Stimulated activated CD4-positive, alpha-beta T cell treated with anti-CD3 and anti-CD28 coated beads, Interleukin-4, amount 100 ng/mL, for 4 hours (primary cell): ENCODE measurements around the gene RAB34.
"Not testable (repeated sequence)": the region's sequence is repeated elsewhere in the genome, so short reads cannot be mapped to it uniquely, and the experiment has no call there.

ENCODE experiments used
- DNase-seq, 2 experiments: peaks; one replicate each; pipeline ENCODE4 v3.0.0-alpha.2; 2020

The RAB34 gene

GRCh38 chr17:28745786-28746411 lies 28.2 kb upstream of the RAB34 start:
- no peak for DNase-seq

DNA sequence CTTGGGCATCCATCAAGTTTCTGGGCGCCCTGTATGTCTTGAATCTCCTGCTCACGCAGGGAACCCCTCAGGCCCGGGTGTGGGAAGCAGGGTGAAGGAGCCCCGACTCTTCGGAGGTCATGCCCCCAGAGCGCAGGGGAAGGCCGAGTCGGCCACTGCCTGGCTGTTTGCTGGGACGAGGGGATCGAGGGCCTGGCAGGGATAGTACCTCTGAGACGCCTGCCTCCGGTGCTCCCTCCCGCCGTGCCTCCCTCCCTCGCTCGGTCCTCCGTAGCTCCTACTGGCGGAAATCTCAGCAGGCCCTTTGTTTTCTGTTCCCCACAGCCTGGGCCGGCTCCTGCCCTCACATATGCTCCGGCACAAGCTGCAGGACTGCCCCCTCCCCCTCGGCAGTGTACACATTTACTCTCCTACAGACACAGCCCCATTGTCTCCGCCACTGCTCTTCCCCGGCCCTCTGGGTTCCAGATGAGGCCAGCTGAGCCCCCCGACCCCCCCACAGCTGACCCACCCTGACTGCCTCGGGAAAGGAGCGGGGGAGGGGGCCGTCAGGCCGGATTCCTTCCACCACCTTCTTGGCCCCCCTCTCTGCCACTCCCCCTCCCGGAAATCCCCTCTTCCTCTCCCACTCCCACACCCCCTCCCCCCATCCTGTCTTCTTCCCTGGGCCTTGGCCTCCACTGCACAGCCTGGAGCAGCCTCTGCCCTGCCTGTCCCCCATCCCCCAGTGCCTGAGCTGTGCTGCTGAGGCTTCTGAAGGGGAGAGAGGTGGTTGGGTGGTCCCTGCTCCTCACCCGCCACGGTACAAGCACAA lies 27.5 kb upstream of the RAB34 start:
- peak; percentile 27 to 34 for DNase-seq

DNA sequence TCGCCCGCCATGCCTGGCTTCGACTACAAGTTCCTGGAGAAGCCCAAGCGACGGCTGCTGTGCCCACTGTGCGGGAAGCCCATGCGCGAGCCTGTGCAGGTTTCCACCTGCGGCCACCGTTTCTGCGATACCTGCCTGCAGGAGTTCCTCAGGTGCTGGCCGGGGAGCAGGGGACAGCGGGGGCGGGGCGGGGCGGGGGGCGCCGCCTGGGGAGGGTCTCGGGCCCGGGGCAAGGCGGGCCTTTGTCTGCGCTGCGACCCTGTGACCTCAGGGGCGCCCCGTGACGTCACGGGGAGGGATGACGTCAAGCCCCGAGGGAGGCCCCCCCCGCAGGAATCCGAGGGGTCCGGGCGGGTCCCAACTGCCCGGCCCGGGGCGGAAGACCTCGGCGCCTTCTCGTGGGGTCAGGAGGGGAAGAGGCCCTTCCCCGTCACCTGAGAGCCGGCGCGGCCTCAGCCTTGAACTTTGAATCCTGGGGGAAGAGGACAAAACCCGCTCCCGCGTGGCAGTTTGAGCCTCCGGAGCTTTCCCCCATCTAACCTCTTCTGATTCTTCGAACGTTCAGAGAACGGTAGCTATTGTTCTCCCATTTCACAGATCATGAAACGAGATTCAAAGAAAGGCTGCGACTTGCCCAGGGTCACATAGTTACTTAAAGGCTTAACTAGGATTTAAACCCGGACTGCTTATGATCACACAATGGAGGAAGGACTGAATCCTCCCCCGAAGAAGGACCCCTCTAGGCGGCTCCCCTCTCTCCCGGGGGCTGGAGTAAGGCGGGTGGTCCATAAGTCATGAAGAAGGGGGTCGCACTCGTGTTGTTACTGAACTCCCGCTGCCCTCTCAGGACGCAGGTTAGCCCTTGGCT lies 26.7 kb upstream of the RAB34 start:
- peak; percentile 65 to 78 for DNase-seq

- peak; percentile 76 to 84 for DNase-seq
These were observed 25.8 kb upstream of the RAB34 start, which contains the start of gene TRAF4 for GRCh38 chr17:28743243-28744103. TRAF4 (plus strand) TSS chr17:28744011; CDS start chr17:28744113, 102 bp downstream.

DNA sequence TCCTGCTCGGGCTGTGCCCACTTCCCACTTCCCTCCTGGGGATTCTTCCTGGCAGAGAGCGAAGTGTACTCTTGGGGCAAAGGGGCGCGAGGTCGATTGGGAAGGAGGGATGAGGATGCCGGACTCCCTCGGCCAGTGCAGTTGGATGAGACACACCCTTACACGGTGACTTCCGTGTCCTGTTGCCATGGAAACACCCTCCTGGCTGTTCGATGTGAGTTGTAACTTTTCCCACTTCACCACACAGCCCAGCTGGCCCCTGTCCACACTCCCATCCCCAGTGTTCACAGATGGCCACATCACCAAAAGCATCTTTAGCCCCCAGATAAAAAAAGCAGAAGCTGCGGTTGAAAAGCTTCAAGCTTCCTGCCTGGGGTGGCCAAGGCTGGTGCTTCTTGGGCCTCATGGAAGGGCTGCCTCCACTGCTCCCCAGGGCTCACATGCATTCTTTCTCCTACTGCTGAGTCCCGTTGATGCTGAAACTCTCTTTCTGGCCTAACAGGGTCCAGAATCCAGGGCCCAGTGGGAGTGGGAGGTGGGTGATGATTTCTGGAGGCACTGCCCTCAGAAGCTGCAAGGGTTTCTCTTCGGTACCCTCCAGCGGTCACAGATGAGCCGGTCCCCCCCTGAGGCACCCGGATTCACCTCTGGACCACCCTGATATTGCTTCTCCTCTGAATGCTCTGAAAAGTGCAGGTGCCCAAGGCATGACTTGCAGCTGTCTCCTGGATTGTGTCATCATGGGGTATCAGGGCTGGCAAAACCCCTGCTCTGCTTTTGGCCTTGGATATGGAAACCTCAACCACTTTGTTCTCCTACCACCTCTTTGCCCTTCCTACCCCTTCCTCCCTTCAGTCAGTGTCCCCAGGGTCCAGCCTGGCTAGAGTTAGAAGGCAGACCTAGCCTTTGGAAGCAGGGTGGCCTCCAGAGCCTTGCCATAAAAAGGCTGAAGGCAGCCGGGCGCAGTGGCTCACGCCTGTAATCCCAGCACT lies 24.0 kb upstream of the RAB34 start:
- no peak for DNase-seq

DNA sequence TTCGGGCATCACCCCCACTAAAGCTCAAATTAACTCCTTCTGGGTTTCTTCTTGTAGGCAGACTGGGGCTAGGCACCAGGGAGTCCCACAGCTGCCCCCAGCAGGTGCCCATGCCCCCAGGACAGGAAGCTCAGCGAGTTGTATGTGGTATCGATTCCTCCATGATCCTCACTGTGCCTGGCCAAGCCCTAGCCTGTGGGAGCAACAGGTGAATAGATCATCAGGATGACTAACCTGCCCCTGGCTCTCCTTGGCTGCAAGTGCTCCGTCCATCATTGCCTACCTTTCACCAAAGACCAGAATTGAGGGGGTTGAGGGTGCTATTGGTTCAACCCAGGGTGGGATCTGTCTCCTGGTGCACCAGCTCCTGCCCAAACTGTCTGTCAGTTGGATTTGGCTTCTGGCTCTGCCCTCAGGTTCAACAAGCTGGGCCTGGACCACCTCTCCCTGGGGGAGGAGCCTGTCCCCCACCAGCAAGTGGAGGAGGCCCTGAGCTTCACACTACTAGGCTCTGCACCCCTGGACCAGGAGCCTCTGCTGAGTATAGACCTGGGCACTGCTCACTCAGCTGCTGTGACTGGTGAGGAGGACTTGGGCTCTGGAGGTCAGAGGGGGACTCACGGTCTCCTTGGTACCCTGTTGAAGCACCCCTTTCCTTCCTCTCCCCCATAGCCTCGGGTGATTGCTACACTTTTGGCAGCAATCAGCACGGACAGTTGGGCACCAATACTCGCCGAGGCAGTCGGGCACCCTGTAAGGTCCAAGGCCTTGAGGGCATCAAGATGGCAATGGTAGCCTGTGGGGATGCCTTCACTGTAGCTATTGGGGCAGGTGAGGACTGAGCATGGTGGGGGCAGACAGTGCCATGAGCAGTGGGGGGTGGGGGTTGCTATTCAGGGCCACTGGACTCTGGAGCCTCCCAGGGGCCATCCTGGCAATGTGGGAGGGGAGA lies 23.0 kb upstream of the RAB34 start:
- no peak for DNase-seq

DNA sequence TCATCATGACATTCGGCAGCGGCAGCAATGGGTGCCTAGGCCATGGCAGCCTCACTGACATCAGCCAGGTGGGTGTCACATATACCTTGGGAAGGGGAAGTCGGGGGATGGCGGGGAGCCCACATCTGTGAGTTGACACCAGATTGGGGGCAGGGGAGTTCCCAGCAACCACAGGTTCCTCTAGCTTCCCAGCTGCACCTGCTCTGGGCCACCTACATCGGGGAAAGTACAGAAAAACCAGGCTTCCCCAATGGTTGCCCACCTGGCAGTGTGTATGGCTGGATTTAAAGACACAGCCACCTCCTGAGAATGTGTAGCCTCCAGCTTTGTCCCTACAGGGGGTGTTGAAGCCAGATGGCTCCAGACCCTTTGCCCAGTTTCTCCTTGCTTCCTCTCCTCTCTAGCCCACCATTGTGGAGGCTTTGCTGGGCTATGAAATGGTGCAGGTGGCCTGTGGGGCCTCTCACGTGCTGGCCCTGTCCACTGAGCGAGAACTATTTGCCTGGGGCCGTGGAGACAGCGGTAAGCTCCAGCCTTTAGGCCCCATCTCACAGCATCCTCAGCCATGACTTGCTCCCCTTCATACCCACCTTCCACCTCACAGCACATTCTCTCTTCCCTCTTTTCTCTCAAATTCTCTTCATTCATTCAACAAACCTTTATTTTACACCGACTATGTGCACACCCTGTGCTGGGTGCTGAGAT lies 21.2 kb upstream of the RAB34 start:
- peak; percentile 56 to 88 for DNase-seq

DNA sequence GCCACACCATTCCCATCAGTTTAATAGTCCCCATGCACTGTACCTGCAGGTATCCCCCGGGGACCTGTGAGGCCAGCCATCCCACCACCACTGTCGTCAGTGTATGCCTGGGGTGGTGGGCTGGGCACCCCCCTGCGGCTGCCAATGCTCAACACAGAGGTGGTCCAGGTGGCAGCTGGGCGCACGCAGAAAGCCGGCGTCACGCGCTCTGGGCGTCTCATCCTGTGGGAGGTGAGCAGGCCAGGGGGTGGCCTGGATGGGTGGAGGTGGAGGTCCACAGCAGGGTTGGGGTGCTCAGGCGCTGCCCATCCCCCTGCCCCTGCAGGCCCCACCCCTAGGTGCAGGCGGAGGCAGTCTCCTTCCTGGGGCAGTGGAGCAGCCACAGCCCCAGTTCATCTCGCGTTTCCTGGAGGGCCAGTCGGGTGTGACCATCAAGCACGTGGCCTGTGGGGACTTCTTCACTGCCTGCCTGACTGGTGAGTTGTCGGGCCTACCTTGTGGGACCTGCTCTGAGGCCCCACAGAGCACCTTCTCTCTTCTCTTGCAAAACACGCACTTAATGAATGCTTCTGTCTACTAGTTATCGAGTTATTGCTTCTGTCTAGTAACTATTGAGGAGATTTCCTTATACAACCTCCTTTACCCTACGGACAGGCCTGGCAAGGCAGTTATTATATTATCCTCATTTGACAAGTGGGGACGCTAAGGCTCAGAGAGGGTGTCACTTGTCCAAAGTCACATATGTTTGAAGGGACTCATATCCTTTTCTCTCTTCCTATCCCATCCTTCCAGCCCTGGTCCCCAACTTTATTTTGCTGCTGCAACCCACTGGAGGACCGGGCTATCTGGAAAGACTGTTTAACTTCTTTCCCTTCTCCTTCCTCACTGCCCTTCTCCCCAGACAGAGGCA lies 20.4 kb upstream of the RAB34 start:
- DNase-seq: no peak

- DNase-seq: no peak
These were observed 19.6 kb upstream of the RAB34 start for GRCh38 chr17:28737316-28737715.

DNA sequence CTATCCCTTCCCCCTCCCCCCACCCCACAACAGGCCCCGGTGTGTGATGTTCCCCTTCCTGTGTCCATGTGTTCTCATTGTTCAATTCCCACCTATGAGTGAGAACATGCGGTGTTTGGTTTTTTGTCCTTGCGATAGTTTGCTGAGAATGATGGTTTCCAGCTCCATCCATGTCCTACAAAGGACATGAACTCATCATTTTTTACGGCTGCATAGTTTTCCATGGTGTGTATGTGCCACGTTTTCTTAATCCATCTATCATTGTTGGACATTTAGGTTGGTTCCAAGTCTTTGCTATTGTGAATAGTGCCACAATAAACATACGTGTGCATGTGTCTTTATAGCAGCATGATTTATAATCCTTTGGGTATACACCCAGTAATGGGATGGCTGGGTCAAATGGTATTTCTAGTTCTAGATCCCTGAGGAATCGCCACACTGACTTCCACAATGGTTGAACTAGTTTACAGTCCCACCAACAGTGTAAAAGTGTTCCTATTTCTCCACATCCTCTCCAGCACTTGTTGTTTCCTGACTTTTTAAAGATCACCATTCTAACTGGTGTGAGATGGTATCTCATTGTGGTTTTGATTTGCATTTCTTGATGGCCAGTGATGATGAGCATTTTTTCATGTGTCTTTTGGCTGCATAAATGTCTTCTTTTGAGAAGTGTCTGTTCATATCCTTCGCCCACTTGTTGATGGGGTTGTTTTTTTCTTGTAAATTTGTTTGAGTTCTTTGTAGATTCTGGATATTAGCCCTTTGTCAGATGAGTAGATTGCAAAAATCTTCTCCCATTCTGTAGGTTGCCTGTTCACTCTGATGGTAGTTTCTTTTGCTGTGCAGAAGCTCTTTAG lies 18.5 kb upstream of the RAB34 start:
- DNase-seq: not testable (repeated sequence)

DNA sequence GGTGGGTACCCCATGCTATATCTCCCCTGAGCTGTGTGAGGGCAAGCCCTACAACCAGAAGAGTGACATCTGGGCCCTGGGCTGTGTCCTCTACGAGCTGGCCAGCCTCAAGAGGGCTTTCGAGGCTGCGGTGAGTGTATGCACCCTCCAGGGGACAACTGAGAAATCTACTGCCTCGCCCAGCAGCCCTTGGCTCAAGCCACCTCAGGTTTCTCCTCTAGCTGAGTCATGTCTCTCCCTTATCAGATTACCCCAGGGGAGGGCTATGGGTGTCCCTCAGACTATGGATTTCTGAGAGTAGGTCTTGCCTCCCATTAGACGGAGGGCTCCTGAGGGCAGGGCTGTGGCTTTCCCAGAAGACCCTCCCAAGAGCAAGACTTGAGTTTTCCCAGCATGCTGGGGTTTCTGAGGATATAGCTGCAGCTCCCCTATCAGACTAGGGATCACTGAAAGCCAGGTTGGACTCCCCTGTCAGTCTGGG lies 17.6 kb upstream of the RAB34 start:
- DNase-seq: no peak

DNA sequence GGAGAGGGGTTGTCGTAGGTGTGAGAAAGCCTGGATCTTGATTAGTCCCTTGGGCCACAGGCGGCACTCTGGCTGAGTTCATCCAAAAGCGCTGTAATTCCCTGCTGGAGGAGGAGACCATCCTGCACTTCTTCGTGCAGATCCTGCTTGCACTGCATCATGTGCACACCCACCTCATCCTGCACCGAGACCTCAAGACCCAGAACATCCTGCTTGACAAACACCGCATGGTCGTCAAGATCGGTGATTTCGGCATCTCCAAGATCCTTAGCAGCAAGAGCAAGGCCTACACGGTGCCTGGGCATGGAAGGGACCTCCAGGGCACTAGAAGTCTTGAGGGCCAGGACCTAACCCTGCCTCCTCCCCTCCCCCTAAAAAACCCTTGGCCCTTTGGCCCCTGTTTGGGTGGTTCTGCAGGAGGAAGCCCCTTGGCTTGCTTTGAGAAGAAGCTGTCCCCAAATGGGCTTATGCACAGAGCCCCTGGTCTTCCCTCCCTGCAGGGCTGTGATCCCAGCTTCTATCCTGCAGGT lies 17.1 kb upstream of the RAB34 start:
- DNase-seq: no peak

- DNase-seq: no peak
These were observed 15.7 kb upstream of the RAB34 start for GRCh38 chr17:28733346-28733745.

DNA sequence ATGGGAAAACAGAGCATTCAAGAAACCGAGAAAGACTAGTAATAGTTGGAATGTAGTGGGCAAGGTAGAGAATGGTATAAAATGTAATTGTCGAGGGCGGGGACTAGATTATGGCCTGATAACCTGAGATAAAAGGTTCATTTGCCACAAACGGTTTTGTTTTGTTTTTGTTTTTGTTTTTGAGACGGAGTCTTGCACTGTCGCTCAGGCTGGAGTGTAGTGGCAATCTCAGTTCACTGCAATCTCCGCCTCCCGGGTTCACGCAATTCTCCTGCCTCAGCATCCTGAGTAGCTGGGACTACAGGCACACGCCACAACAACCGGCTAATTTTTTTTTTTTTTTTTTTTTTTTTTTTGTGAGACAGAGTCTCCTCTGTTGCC lies 12.3 kb upstream of the RAB34 start:
- no peak for DNase-seq

DNA sequence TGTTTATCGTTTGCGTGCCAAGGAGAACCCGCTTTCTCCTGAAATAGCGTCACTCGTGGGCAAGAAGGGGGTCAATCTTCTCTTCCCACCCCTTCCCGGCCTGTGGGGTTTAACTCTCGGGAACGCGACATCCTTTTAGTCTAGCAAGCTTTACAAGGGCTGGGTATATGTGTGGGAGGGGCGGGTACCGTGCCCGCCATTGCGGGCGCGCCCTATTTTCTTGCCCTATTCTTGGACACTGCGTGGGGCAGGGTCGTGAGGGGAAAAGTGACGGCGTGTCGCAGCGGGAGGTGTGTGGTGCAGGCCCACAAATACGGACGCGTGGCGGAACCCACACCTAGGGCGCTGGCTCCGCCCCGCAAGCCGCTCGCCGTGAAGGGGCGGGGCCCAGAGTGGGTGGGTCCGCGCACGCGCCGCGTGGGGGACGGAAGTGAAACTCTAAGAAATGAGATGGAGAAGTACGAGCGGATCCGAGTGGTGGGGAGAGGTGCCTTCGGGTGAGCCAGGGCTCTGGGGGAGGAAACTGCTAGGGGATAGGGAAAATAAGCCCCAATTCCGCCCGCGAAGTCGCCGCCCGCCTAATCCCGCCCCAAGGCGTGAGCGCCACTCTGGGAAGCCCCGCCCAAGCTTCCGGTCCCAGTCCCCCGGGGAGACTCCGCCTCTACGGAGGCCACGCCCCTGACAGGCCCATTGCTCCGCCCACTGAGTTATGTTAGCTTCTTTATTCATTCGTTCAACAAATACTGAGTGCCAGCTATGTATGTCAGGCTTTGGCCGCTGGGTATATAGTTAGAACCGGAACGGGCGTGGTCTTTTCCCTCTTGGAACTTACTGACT lies 10.9 kb upstream of the RAB34 start, which contains the start of gene NEK8:
Gene NEK8, plus strand, starts transcription at position 425 of the 837 bp plus-strand sequence. Its CDS starts 26 bp downstream, at position 451.
- peak; percentile 96 to 97 for DNase-seq
